ENCODE measurements around the gene MTG2. TPM values are rescaled to one million over a fixed set of nuclear protein-coding genes. Genes with fewer than 3 reads are reported as not detected.

MTG2 gene
- total and polyA plus RNA-seq, 2 of the 8 experiments (the other 6 are each of a cell fraction or from before 2014, with no cell fraction given) = 14.4 to 22.8 TPM

DNA sequence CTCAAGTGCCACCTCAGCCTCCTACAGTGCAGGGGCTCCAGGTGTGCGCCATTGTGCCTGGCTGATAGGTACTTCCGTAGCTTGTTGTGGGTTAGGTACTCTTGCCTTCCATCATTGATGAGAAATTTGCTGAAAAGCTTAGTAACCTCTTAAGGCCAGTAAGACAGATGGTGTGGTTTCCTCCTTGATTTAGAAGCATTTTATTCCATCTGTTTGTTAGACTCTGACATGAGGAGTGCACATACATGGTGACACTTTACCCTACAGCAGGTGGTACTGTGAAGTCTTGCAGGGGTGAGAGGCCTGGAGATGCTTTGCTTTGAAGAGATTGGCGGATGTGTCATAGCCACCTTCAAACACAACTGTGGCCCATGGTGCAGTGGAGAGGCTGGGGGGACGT is 14.8 kb upstream of the MTG2 start (continued):
- TF ChIP-seq, protein P1, sequence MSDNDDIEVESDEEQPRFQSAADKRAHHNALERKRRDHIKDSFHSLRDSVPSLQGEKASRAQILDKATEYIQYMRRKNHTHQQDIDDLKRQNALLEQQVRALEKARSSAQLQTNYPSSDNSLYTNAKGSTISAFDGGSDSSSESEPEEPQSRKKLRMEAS (IDR thresholded peaks at IDR 0.05) = no peak
- no peak for TF ChIP-seq TAF1 (IDR thresholded peaks at IDR 0.05; ENCODE audit: low read depth, low read length)
- no peak for TF ChIP-seq CEBPB (IDR thresholded peaks at IDR 0.05; ENCODE audit: low read depth, low read length)
- TF ChIP-seq FOSL1 (IDR thresholded peaks at IDR 0.05; ENCODE audit: insufficient read depth, low read depth, low read length) = no peak
- no peak for TF ChIP-seq RAD21 (IDR thresholded peaks at IDR 0.05 in 1 of 2, conservative IDR thresholded peaks at IDR 0.05 in 1 of 2; ENCODE audit: low read depth in 2 of 2, low read length in 2 of 2)
- no peak for TF ChIP-seq SAP30 (IDR thresholded peaks at IDR 0.05; ENCODE audit: insufficient read depth, insufficient replicate concordance, low read length)
- no peak for TF ChIP-seq JUND (IDR thresholded peaks at IDR 0.05; ENCODE audit: low read length)
- no peak for TF ChIP-seq TAF7 (optimal IDR thresholded peaks at IDR 0.05; ENCODE audit: borderline replicate concordance, low read depth, low read length)
